Endothelial cell of umbilical vein (primary cell): ENCODE measurements around the gene FYN. TPM values are rescaled to one million over a fixed set of nuclear protein-coding genes. Genes with fewer than 3 reads are reported as not detected.

ENCODE experiments used
- BruUV-seq: library from RNA; stranded (reverse); fragments of 400-500 nt; replicated peaks from 2 replicates; lab custom pipeline; 2021; lab: Mats Ljungman, UMichigan
- CTCF ChIA-PET: fragments of 300-600, 350-600 bp; sonication (Branson Sonifier 250); formaldehyde crosslinking; loops from one replicate; lab custom pipeline; 2021; ENCODE audit warnings: antibody characterized with exemption, inconsistent platforms; lab: Charles Lee
- POLR2A ChIA-PET: fragments of 300-600, 350-600 bp; sonication (Branson Sonifier 250); formaldehyde crosslinking; loops from one replicate; lab custom pipeline; 2021; ENCODE audit warnings: antibody characterized with exemption, inconsistent platforms; lab: Charles Lee
- DNase-seq: peaks from one replicate; pipeline ENCODE4 v3.0.0-alpha.2; 2011; ENCODE audit warnings: low read depth, low spot score
- FAIRE-seq: peaks from 2 replicates; lab custom pipeline; 2011; peaks lifted over from hg19 to GRCh38; lab: Jason Lieb, UNC
- H2AFZ ChIP-seq: 2 replicates; pipeline ENCODE4 v1.6.0; 2012; ENCODE audit warnings: low read depth, low read length, control low read depth, inconsistent platforms
- H3K27ac ChIP-seq: 2 replicates; pipeline ENCODE4 v1.5.1; 2011; ENCODE audit warnings: low read depth, mild to moderate bottlenecking, control low read depth, low read length, moderate library complexity; ENCODE audit not compliant: insufficient read depth
- H3K27me3 ChIP-seq, 2 experiments: 2 replicates each; pipeline versions ENCODE4 v1.6.0 to v1.6.1; 2011; ENCODE audit warnings: low read length in 2 of 2, mixed read lengths in 1 of 2; ENCODE audit not compliant: control insufficient read depth in 2 of 2, insufficient read depth in 2 of 2
- H3K36me3 ChIP-seq, 2 experiments: 2 replicates in 1 of 2; 3 replicates in 1 of 2; pipeline ENCODE4 v1.5.1; 2011; ENCODE audit warnings: low read length in 2 of 2, mild to moderate bottlenecking in 1 of 2, moderate library complexity in 1 of 2; ENCODE audit not compliant: control insufficient read depth in 2 of 2, insufficient read depth in 2 of 2; ENCODE audit errors: extremely low read depth in 1 of 2
- H3K4me1 ChIP-seq: 3 replicates; pipeline ENCODE4 v1.5.1; 2011; ENCODE audit warnings: mild to moderate bottlenecking, low read length; ENCODE audit not compliant: control insufficient read depth, insufficient read depth; ENCODE audit errors: extremely low read depth
- H3K4me2 ChIP-seq: 2 replicates; pipeline ENCODE4 v1.6.1; 2011; ENCODE audit warnings: low read length, control low read depth, mixed read lengths; ENCODE audit not compliant: insufficient read depth
- H3K4me3 ChIP-seq, 3 experiments: fragments of 200-600 bp in 1 of 3; sonication (generic), shearing (Covaris generic) in 1 of 3; replicated peaks in 1 of 3; 2 replicates each; pipeline ENCODE4 v1.5.1; 2011 to 2016; ENCODE audit warnings: control low read depth in 3 of 3, low read length in 3 of 3, mild to moderate bottlenecking in 2 of 3, inconsistent platforms in 1 of 3, low read depth in 1 of 3, moderate library complexity in 1 of 3; ENCODE audit not compliant: insufficient read depth in 1 of 3
- H3K79me2 ChIP-seq: 2 replicates; pipeline ENCODE4 v1.6.0; 2012; ENCODE audit warnings: low read length, inconsistent platforms; ENCODE audit not compliant: control insufficient read depth, insufficient read depth
- H3K9ac ChIP-seq: replicated peaks from 2 replicates; pipeline ENCODE3; 2011; ENCODE audit warnings: low read length, control low read depth; ENCODE audit not compliant: insufficient read depth; ENCODE audit errors: extremely low read depth
- H3K9me1 ChIP-seq: replicated peaks from 3 replicates; pipeline ENCODE4 v1.6.0; 2011; ENCODE audit warnings: mild to moderate bottlenecking, low read length; ENCODE audit not compliant: control insufficient read depth, insufficient read depth; ENCODE audit errors: extremely low read depth
- H3K9me3 ChIP-seq: replicated peaks from 2 replicates; pipeline ENCODE4 v1.5.1; 2012; ENCODE audit warnings: low read length, inconsistent platforms; ENCODE audit not compliant: control insufficient read depth, insufficient read depth
- H4K20me1 ChIP-seq: replicated peaks from 2 replicates; pipeline ENCODE3; 2011; ENCODE audit warnings: mild to moderate bottlenecking, low read length; ENCODE audit not compliant: control insufficient read depth, insufficient read depth; ENCODE audit errors: extremely low read depth
- CTCF ChIP-seq, 2 donors: IDR thresholded peaks; 1 replicate in 1 of 2; 2 replicates in 1 of 2; pipeline ENCODE4 v1.5.1; 2011; ENCODE audit warnings: low read length in 2 of 2, mild to moderate bottlenecking in 2 of 2, moderate library complexity in 2 of 2, control low read depth in 1 of 2, inconsistent platforms in 1 of 2, low read depth in 1 of 2; ENCODE audit not compliant: insufficient read depth in 1 of 2; ENCODE audit errors: extremely low read depth in 1 of 2
- EZH2 ChIP-seq: IDR thresholded peaks from 2 replicates; pipeline ENCODE4 v1.6.1; 2012; ENCODE audit warnings: borderline replicate concordance, low read depth, mild to moderate bottlenecking, moderate library complexity, low read length, inconsistent platforms; ENCODE audit not compliant: severe bottlenecking
- FOS ChIP-seq: IDR thresholded peaks from 2 replicates; pipeline ENCODE4 v1.6.1; 2011; ENCODE audit warnings: mild to moderate bottlenecking, low read length, moderate library complexity, borderline replicate concordance; ENCODE audit not compliant: insufficient read depth
- GATA2 ChIP-seq: IDR thresholded peaks from 2 replicates; pipeline ENCODE4 v1.7.0; 2011; ENCODE audit warnings: low read depth, mild to moderate bottlenecking, moderate library complexity, mixed read lengths, low read length; ENCODE audit not compliant: insufficient read length, insufficient read depth
- JUN ChIP-seq: IDR thresholded peaks from 2 replicates; pipeline ENCODE4 v1.6.1; 2011; ENCODE audit warnings: borderline replicate concordance, low read depth; ENCODE audit not compliant: insufficient read length, insufficient read depth
- MYC ChIP-seq: IDR thresholded peaks from one replicate; pipeline ENCODE4 v1.6.1; 2011; ENCODE audit warnings: mild to moderate bottlenecking, low read depth, low read length
- POLR2A ChIP-seq: IDR thresholded peaks from 2 replicates; pipeline ENCODE4 v1.6.1; 2012; ENCODE audit warnings: low read depth, mild to moderate bottlenecking, control low read depth, low read length
- POLR2AphosphoS5 ChIP-seq: IDR thresholded peaks from 2 replicates; pipeline ENCODE4 v1.6.1; 2012; ENCODE audit warnings: low read depth, mild to moderate bottlenecking, control low read depth, low read length, moderate library complexity; ENCODE audit not compliant: insufficient read depth
- dilution Hi-C: fragments of 300-500 bp; cut with MboI; formaldehyde crosslinking; loops from one replicate; pipeline ENCODE4 v1.15.0; 2019; ENCODE audit warnings: low sequenced_read_pairs; ENCODE audit not compliant: extremely low pct_ligation_motif_present
- intact Hi-C: fragments of 100-400 bp; cut with micrococcal nuclease; formaldehyde crosslinking; loops from one replicate; pipeline ENCODE4 v1.10.0; 2022
- polyA plus RNA-seq, 4 experiments: library from polyadenylated mRNA; depleted of rRNA in 3 of 4; stranded (reverse) in 3 of 4; unstranded in 1 of 4; fragments of >200 nt; gene quantifications; 2 replicates each; pipeline versions ENCODE4 v1.2.1 to v1.2.3, GENCODE V29; 2011 to 2012; ENCODE audit warnings: missing spikeins in 1 of 4
- total RNA-seq: library from RNA; stranded (reverse); gene quantifications from 2 replicates; pipeline ENCODE4 v1.2.3, GENCODE V29; 2021
- TF ChIP-seq, protein P1 (sequence below): IDR thresholded peaks from 2 replicates; pipeline ENCODE4 v1.6.1; 2011; ENCODE audit not compliant: insufficient read depth, insufficient read length

The FYN gene
- total and polyA plus RNA-seq, 2 donors (not counting 3 experiments of a cell fraction or from before 2014, with no cell fraction given): 69.0 to 143 TPM

- ChIA-PET CTCF (no interaction called here), POLR2A (no interaction called here)
- FAIRE-seq (no peak), DNase-seq (no peak)
- Histone ChIP-seq H3K79me2 (no peaks in the 10 kb centered on the region), H3K9ac (no peak overlapping the region), H3K4me3 (no peak overlapping the region), H3K4me1 (peaks cover 9% of the 10 kb centered on the region), H4K20me1 (no peaks in the 10 kb centered on the region), H2AFZ (no peak overlapping the region), H3K36me3 (no peaks in the 10 kb centered on the region), H3K4me2 (no peak overlapping the region), H3K9me3 (no peaks in the 10 kb centered on the region), H3K27ac (no peak overlapping the region), H3K27me3 (no peaks in the 10 kb centered on the region), H3K9me1 (no peaks in the 10 kb centered on the region)
- no TSS peak for BruUV-seq
- dilution Hi-C loops (no loop called here), intact Hi-C loops (no loop called here)
- TF ChIP-seq EZH2 (no peak), JUN (no peak), POLR2AphosphoS5 (no peak), POLR2A (no peak), CTCF (IDR thresholded peaks at IDR 0.05; ENCODE audit: extremely low read depth in 1 of 2, insufficient read depth in 1 of 2, low read depth in 1 of 2, low read length in 2 of 2) (no peak), GATA2 (no peak), MYC (no peak), FOS (no peak)
- TF ChIP-seq, protein P1, sequence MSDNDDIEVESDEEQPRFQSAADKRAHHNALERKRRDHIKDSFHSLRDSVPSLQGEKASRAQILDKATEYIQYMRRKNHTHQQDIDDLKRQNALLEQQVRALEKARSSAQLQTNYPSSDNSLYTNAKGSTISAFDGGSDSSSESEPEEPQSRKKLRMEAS: no peak
Measured at GRCh38 chr6:111884068-111884467, 10.8 kb upstream of the FYN start.
